HG03521 (cell line): ENCODE measurements around the gene SF3B2.
"Not testable (repeated sequence)": the region's sequence is repeated elsewhere in the genome, so short reads cannot be mapped to it uniquely, and the experiment has no call there.

Experiments used
- ATAC-seq: cut with Tn5 transposase; IDR thresholded peaks from one replicate; pipeline ENCODE4 v1.9.1; 2021; ENCODE audit warnings: mild to moderate bottlenecking, moderate library complexity; ENCODE audit not compliant: unreplicated experiment

Gene SF3B2

GRCh38 chr11:66015936-66016792 is 36.0 kb upstream of the SF3B2 start:
- ATAC-seq = no peak

GRCh38 chr11:66016793-66017177 is 35.4 kb upstream of the SF3B2 start:
- ATAC-seq = no peak

GRCh38 chr11:66017321-66017720 is 34.8 kb upstream of the SF3B2 start:
- no peak for ATAC-seq

GRCh38 chr11:66020212-66020611 is 32.0 kb upstream of the SF3B2 start:
- no peak for ATAC-seq

GRCh38 chr11:66020618-66021357 is 31.4 kb upstream of the SF3B2 start:
- no peak for ATAC-seq

GRCh38 chr11:66022401-66023185 is 29.6 kb upstream of the SF3B2 start:
- ATAC-seq = no peak

GRCh38 chr11:66023186-66023440 is 29.1 kb upstream of the SF3B2 start:
- ATAC-seq = not testable (repeated sequence)

GRCh38 chr11:66026017-66026529 is 26.1 kb upstream of the SF3B2 start, which contains the start of gene CATSPER1:
TSS of gene CATSPER1 (minus strand) at chr11:66026479. CDS start at chr11:66026379, 100 bp downstream.
- ATAC-seq = no peak

GRCh38 chr11:66032957-66033735 is 19.0 kb upstream of the SF3B2 start:
- no peak for ATAC-seq

GRCh38 chr11:66035653-66036333 is 16.4 kb upstream of the SF3B2 start:
- no peak for ATAC-seq

GRCh38 chr11:66036334-66036710 is 15.8 kb upstream of the SF3B2 start:
- ATAC-seq = no peak

- no peak for ATAC-seq
Measured at GRCh38 chr11:66037327-66037726, 14.8 kb upstream of the SF3B2 start.

GRCh38 chr11:66039765-66040164 is 12.4 kb upstream of the SF3B2 start:
- no peak for ATAC-seq

- ATAC-seq = no peak
Measured at GRCh38 chr11:66042227-66042995, 9.8 kb upstream of the SF3B2 start.

GRCh38 chr11:66042996-66043906 is 8.9 kb upstream of the SF3B2 start:
- ATAC-seq = no peak

- ATAC-seq = no peak
Measured at GRCh38 chr11:66044757-66045156, 7.4 kb upstream of the SF3B2 start.

GRCh38 chr11:66045177-66045639 is 7.0 kb upstream of the SF3B2 start:
- peak; percentile 59 for ATAC-seq

GRCh38 chr11:66046901-66047300 is 5.3 kb upstream of the SF3B2 start:
- no peak for ATAC-seq
